GM20431 (cell line): ENCODE data around the gene FCMR.
"Not testable (repeated sequence)": the region's sequence is repeated elsewhere in the genome, so short reads cannot be mapped to it uniquely, and the experiment has no call there.

Experiments used
- in situ Hi-C: fragments of 300-500 bp; cut with MseI, MboI; formaldehyde crosslinking; loops from one replicate; pipeline ENCODE4 v1.15.0; 2020; ENCODE audit warnings: low sequenced_read_pairs; ENCODE audit not compliant: unreplicated experiment

FCMR gene

DNA sequence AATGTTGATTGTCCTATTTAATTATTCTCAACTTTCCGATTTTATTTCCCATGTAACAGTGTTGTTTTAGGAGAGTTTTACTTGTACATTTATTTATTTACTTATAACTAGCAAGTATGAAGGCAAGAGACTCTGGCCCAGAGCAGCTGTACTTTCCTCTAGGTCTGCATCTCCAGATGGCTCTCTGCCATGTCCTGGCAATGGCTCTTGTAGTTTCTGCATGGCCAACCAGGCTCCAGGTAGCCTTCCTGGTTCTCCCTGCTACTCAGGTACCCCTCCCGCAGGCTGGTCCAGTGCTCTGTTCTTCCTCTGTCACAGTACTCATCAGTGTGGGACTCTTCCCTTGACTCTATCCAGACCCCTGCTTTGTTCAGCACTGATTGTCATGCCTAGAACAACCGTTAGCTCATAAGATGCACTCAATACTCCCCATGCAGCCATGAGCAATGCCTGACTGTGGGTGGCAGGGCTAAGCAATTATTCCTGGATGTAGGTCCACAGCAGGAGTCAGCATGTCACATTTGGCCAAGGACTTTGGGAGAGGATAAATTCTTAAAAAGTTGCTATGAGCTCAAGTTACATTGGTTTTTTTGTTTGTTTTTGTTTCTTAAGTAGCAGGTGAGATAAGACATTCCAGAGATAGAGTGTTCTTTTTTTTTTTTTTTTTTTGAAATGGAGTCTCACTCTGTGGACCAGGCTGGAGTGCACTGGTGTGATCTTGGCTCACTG, 67.2 kb downstream of the FCMR start:
- in situ Hi-C loops = no loop called here

DNA sequence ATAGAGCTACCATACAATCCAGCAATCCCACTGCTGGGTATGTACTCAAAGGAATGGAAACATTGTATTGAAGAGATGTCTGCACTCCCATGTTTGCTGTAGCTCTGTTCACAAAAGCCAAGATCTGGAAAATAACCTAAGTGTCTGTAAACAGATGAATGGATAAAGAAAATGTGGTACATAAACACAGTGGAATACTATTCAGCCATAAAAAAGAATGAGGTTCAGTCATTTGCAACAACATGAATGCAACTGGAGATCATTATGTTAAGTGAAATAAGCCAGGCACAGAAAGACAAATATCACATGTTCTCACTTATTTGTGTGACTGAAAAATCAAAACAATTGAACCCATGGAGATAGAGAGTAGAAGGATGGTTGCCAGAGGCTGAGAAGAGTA, 68.0 kb downstream of the FCMR start:
- in situ Hi-C loops = not testable (repeated sequence)
